ENCODE measurements around the gene CHMP4A.
"Not testable (repeated sequence)": the region's sequence is repeated elsewhere in the genome, so short reads cannot be mapped to it uniquely, and the experiment has no call there.

The CHMP4A gene

GRCh38 chr14:24253936-24254335, 40.6 kb upstream of the CHMP4A start:
- no peaks in the 10 kb centered on the region for H3K9me3 Mint-ChIP-seq
- no peak overlapping the region for H3K27ac Mint-ChIP-seq
- no peaks in the 10 kb centered on the region for H3K27me3 Mint-ChIP-seq
- ATAC-seq, result no peak
- no peak overlapping the region for H3K4me3 Mint-ChIP-seq
- H3K36me3 Mint-ChIP-seq (ENCODE audit: low read depth), result no peaks in the 10 kb centered on the region
- no peak for DNase-seq
- H3K4me1 Mint-ChIP-seq, result peaks cover 13% of the 10 kb centered on the region

- no peak overlapping the region for H3K4me3 Mint-ChIP-seq
- ATAC-seq (no peak), DNase-seq (no peak)
- H3K9me3 Mint-ChIP-seq, result no peaks in the 10 kb centered on the region
- no peaks in the 10 kb centered on the region for H3K36me3 Mint-ChIP-seq (ENCODE audit: low read depth)
- H3K27me3 Mint-ChIP-seq, result no peaks in the 10 kb centered on the region
- H3K27ac Mint-ChIP-seq, result no peak overlapping the region
- peaks cover 24% of the 10 kb centered on the region for H3K4me1 Mint-ChIP-seq
Measured at GRCh38 chr14:24252289-24253124, 39.2 kb upstream of the CHMP4A start.

DNA sequence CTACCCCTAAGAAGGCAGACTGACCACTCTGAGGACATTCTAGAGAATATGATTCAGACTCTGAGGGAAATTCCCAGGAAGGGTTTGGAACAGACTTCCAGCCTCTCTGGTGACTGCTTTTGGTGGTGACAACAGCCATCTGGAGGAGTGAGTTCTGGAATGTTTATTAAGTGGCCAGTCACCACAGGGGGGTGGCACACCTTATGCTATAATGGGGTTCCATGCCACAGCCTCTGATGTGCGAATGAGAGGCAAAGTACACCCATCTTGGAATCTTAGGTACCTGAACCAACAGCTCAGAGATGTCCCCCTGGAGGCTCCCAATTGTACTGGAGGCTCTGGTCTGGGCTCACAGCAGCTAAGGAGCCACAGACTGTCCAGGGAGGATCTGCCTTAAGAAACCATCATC, 38.6 kb upstream of the CHMP4A start:
- ATAC-seq, result no peak
- Mint-ChIP-seq H3K27me3 (no peaks in the 10 kb centered on the region), H3K27ac (no peak overlapping the region), H3K36me3 (ENCODE audit: low read depth) (no peaks in the 10 kb centered on the region), H3K4me3 (no peak overlapping the region), H3K9me3 (no peaks in the 10 kb centered on the region), H3K4me1 (peaks cover 30% of the 10 kb centered on the region)
- DNase-seq, result no peak

DNA sequence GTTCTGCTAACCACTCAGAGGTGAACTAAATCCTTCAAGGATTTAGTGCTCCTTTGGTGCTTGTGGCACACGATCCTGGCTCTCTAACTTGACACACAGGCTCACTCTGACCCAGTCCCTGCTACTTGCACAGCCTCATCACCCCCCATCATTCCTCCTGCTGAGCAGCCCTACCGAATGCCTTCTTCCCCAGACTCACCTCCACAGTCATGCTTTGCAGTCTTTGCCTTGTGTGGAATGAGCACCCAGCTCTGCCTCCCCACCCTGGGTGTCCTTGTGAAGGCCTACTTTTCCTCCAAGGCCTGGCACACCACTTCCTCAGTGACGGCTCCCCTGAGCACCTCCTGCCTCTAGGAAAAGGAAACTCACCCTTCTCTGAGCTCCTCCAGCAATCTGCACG, 37.1 kb upstream of the CHMP4A start:
- no peak overlapping the region for H3K4me3 Mint-ChIP-seq
- H3K4me1 Mint-ChIP-seq, result peaks cover 37% of the 10 kb centered on the region
- H3K27ac Mint-ChIP-seq, result peak overlapping the region; percentile 9

GRCh38 chr14:24249230-24250021, 36.1 kb upstream of the CHMP4A start:
- H3K9me3 Mint-ChIP-seq, result no peaks in the 10 kb centered on the region
- no peak for DNase-seq
- no peaks in the 10 kb centered on the region for H3K36me3 Mint-ChIP-seq (ENCODE audit: low read depth)
- no peak for ATAC-seq
- H3K4me1 Mint-ChIP-seq, result peaks cover 40% of the 10 kb centered on the region
- H3K27me3 Mint-ChIP-seq, result no peaks in the 10 kb centered on the region
- H3K4me3 Mint-ChIP-seq, result no peak overlapping the region
- no peak overlapping the region for H3K27ac Mint-ChIP-seq

More for the DNA sequence above, 37.1 kb upstream of the CHMP4A start:
- Mint-ChIP-seq H3K36me3 (ENCODE audit: low read depth) (no peaks in the 10 kb centered on the region), H3K27me3 (no peaks in the 10 kb centered on the region), H3K9me3 (no peaks in the 10 kb centered on the region)
- DNase-seq (no peak), ATAC-seq (no peak)

- Mint-ChIP-seq H3K4me3 (peak overlapping the region; percentile 53), H3K9me3 (no peaks in the 10 kb centered on the region), H3K36me3 (ENCODE audit: low read depth) (no peaks in the 10 kb centered on the region), H3K27me3 (no peaks in the 10 kb centered on the region), H3K27ac (peak overlapping the region; percentile 72), H3K4me1 (peaks cover 53% of the 10 kb centered on the region)
- DNase-seq (no peak), ATAC-seq (no peak)
Measured at GRCh38 chr14:24247422-24247821, 34.1 kb upstream of the CHMP4A start.

DNA sequence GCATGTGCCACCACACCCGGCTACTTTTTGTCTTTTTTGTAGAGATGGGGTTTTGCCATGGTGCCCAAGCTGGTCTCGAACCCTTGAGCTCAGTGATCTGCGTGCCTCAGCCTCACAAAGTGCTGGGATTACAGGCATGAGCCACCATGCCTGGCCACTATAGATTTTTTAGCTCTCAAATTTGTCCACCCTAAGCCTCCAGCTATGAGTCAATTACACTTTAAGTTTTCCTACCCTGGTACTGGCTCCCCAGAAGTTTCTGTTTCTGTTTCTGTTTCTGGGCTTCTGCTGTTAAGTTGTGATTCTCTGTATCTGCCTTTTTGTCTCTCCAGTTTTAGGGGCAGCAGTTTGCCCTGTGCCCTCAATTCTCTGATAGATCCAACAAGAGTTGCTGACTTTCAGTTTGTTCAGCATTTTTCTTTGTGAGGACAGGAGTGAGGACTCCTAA, 33.5 kb upstream of the CHMP4A start:
- peak overlapping the region; percentile 69 for H3K4me3 Mint-ChIP-seq
- ATAC-seq (peak; percentile 34), DNase-seq (no peak)
- H3K27ac Mint-ChIP-seq, result peak overlapping the region; percentile 91
- H3K36me3 Mint-ChIP-seq (ENCODE audit: low read depth), result peaks cover 2% of the 10 kb centered on the region
- no peaks in the 10 kb centered on the region for H3K27me3 Mint-ChIP-seq
- H3K9me3 Mint-ChIP-seq, result no peaks in the 10 kb centered on the region
- H3K4me1 Mint-ChIP-seq, result peaks cover 57% of the 10 kb centered on the region

DNA sequence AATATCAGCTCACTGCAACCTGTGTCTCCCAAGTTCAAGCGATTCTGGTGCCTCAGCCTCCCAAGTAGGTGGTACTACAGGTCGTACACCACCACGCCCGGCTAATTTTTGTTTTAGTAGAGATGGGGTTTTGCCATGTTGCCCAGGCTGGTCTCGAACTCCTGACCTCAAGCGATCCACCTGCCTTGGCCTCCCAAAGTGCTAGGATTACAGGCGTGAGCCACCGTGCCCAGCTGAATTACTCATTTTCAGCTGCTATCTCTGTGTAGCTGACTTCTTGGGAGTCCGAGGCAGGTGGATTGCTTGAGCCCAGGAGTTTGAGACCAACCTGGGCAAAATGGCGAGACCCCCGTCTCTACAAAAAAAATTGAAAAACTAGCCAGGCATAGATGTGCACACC, 32.1 kb upstream of the CHMP4A start:
- H3K4me1 Mint-ChIP-seq, result peaks cover 65% of the 10 kb centered on the region
- H3K27ac Mint-ChIP-seq; ATAC-seq; H3K9me3 Mint-ChIP-seq; H3K27me3 Mint-ChIP-seq; DNase-seq; H3K36me3 Mint-ChIP-seq (ENCODE audit: low read depth); H3K4me3 Mint-ChIP-seq: not testable (repeated sequence)

GRCh38 chr14:24243336-24243836, 30.1 kb upstream of the CHMP4A start:
- Mint-ChIP-seq H3K27ac (peak overlapping the region; percentile 97), H3K27me3 (no peaks in the 10 kb centered on the region), H3K4me3 (peak overlapping the region; percentile 90), H3K4me1 (peaks cover 76% of the 10 kb centered on the region), H3K36me3 (ENCODE audit: low read depth) (peaks cover 17% of the 10 kb centered on the region), H3K9me3 (no peaks in the 10 kb centered on the region)
- no peak for ATAC-seq
- DNase-seq, result no peak

DNA sequence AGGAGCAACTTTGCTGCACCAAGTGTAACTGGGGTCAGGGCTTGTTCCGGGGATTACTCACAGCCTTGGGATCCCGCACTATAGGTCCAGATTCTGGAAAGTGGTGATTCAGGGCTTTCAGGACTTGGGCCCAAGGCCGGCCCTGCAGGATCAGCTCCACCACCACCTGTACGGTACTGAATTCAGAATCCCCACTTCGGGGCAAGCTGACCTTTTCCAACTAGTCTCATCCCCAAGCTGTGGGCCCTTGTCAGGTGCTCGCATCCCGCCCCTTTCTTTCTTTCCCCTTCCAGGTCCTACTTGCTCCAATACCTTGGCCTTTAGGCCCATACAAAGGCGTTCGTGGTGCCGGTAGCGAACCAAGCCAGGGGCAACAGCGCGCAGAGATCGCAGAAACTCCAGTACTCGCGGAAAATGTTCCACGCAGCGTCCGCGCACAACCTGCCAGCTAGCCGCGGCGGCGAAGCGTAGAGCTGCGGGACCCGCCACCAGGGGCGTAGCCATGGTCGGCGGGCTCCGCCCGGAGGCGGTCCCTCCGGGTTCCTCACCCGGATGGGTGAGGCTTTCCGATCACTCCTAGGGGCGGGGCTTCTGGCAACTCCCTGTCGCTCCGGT, 28.6 kb upstream of the CHMP4A start:
- Mint-ChIP-seq H3K27ac (peak overlapping the region; percentile 97), H3K9me3 (no peaks in the 10 kb centered on the region), H3K4me3 (peak overlapping the region; percentile 90), H3K36me3 (ENCODE audit: low read depth) (peaks cover 31% of the 10 kb centered on the region), H3K27me3 (no peaks in the 10 kb centered on the region), H3K4me1 (peaks cover 68% of the 10 kb centered on the region)
- peak; percentile 82 for ATAC-seq
- DNase-seq, result peak; percentile 93

GRCh38 chr14:24240110-24240918, 27.0 kb upstream of the CHMP4A start:
- peak overlapping the region; percentile 90 for H3K4me3 Mint-ChIP-seq
- H3K27me3 Mint-ChIP-seq, result no peaks in the 10 kb centered on the region
- H3K27ac Mint-ChIP-seq, result peak overlapping the region; percentile 70
- no peaks in the 10 kb centered on the region for H3K9me3 Mint-ChIP-seq
- DNase-seq (no peak), ATAC-seq (no peak)
- H3K4me1 Mint-ChIP-seq, result peaks cover 68% of the 10 kb centered on the region
- peaks cover 43% of the 10 kb centered on the region for H3K36me3 Mint-ChIP-seq (ENCODE audit: low read depth)

DNA sequence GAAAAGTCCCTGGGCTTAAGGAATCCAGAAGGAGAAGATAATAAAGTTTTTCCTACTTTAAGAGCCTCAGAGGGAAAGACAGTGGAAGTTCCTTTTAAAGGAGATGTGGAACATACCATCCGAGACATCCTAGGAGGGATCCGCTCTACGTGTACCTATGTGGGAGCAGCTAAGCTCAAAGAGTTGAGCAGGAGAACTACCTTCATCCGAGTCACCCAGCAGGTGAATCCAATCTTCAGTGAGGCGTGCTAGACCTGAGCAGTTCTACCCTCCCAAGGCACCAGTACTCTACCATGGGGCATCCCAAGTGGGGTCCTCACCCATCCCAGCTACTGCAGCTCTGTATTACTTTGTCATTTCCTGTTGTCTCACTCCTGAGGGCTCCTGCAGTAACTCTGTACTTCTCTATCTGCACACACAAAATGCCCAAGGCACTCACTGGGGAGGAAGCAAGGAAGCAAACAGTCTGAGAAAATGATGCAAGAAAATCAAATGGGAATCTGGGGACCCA, 25.3 kb upstream of the CHMP4A start:
- Mint-ChIP-seq H3K9me3 (no peaks in the 10 kb centered on the region), H3K27me3 (no peaks in the 10 kb centered on the region), H3K27ac (peak overlapping the region; percentile 55), H3K4me3 (no peak overlapping the region), H3K36me3 (ENCODE audit: low read depth) (peaks cover 50% of the 10 kb centered on the region), H3K4me1 (peaks cover 75% of the 10 kb centered on the region)
- ATAC-seq, result no peak
- no peak for DNase-seq

GRCh38 chr14:24238123-24238522, 24.8 kb upstream of the CHMP4A start:
- DNase-seq, result no peak
- no peak for ATAC-seq
- Mint-ChIP-seq H3K4me3 (no peak overlapping the region), H3K27me3 (no peaks in the 10 kb centered on the region), H3K9me3 (no peaks in the 10 kb centered on the region), H3K4me1 (peaks cover 75% of the 10 kb centered on the region), H3K36me3 (ENCODE audit: low read depth) (peaks cover 50% of the 10 kb centered on the region), H3K27ac (peak overlapping the region; percentile 40)

All from activated naive CD8-positive, alpha-beta T cell treated with anti-CD3 and anti-CD28 coated beads, Interleukin-2, amount 50 U/mL, for 24 hours (primary cell).